WERI-Rb-1 (cell line): ENCODE results near the gene PBX1.

ENCODE experiments used
- DNase-seq: peaks from one replicate; pipeline ENCODE4 v3.0.0-alpha.2; 2020
- H3K27ac ChIP-seq: fragments of 250-450 bp; sonication (Bioruptor Pico); 2 replicates; pipeline ENCODE4 v1.5.1; 2020; ENCODE audit warnings: mild to moderate bottlenecking, moderate library complexity
- H3K27me3 ChIP-seq: fragments of 250-450 bp; sonication (Bioruptor Pico); 2 replicates; pipeline ENCODE4 v1.5.1; 2021; ENCODE audit warnings: mild to moderate bottlenecking, low read depth, moderate library complexity; ENCODE audit not compliant: insufficient read depth, severe bottlenecking
- H3K36me3 ChIP-seq: fragments of 250-450 bp; sonication (Bioruptor Pico); 2 replicates; pipeline ENCODE4 v1.5.1; 2020; ENCODE audit warnings: mild to moderate bottlenecking, moderate library complexity
- H3K4me3 ChIP-seq: 2 replicates; pipeline ENCODE4 v1.5.1; 2011; ENCODE audit warnings: low read depth, mild to moderate bottlenecking, control low read depth, low read length
- H3K9me3 ChIP-seq: fragments of 250-450 bp; sonication (Bioruptor Pico); 2 replicates; pipeline ENCODE4 v1.5.1; 2021; ENCODE audit warnings: mild to moderate bottlenecking, moderate library complexity; ENCODE audit not compliant: severe bottlenecking
- CTCF ChIP-seq: IDR thresholded peaks from 2 replicates; pipeline ENCODE4 v1.5.1; 2011; ENCODE audit warnings: low read depth, mild to moderate bottlenecking, control low read depth, inconsistent platforms, low read length

PBX1 gene

GRCh38 chr1:164631751-164632150 lies 72.8 kb downstream of the PBX1 start:
- no peak for DNase-seq
- no peak overlapping the region for H3K27ac ChIP-seq
- TF ChIP-seq CTCF = no peak

GRCh38 chr1:164633997-164634396 lies 75.0 kb downstream of the PBX1 start:
- no peaks in the 10 kb centered on the region for H3K36me3 ChIP-seq
- TF ChIP-seq CTCF = no peak
- no peak for DNase-seq
- no peak overlapping the region for H3K27ac ChIP-seq
- no peak overlapping the region for H3K4me3 ChIP-seq
- H3K27me3 ChIP-seq = no peaks in the 10 kb centered on the region
- H3K9me3 ChIP-seq = no peaks in the 10 kb centered on the region

More at GRCh38 chr1:164631751-164632150, 72.8 kb downstream of the PBX1 start:
- Histone ChIP-seq H3K27me3 (no peaks in the 10 kb centered on the region), H3K9me3 (no peaks in the 10 kb centered on the region), H3K36me3 (no peaks in the 10 kb centered on the region), H3K4me3 (no peak overlapping the region)

GRCh38 chr1:164635059-164635802 lies 76.2 kb downstream of the PBX1 start:
- DNase-seq = no peak

GRCh38 chr1:164635803-164636731 lies 77.1 kb downstream of the PBX1 start:
- TF ChIP-seq CTCF = no peak
- Histone ChIP-seq H3K4me3 (no peak overlapping the region), H3K27ac (no peak overlapping the region)

More at GRCh38 chr1:164635059-164635802, 76.2 kb downstream of the PBX1 start:
- no peak overlapping the region for H3K27ac ChIP-seq
- no peak for TF ChIP-seq CTCF
- H3K4me3 ChIP-seq = no peak overlapping the region
- H3K27me3 ChIP-seq = no peaks in the 10 kb centered on the region
- no peaks in the 10 kb centered on the region for H3K36me3 ChIP-seq
- no peaks in the 10 kb centered on the region for H3K9me3 ChIP-seq

GRCh38 chr1:164636757-164637156 lies 77.8 kb downstream of the PBX1 start:
- Histone ChIP-seq H3K27ac (no peak overlapping the region), H3K36me3 (no peaks in the 10 kb centered on the region), H3K4me3 (no peak overlapping the region), H3K9me3 (no peaks in the 10 kb centered on the region), H3K27me3 (no peaks in the 10 kb centered on the region)
- DNase-seq = no peak
- no peak for TF ChIP-seq CTCF

More at GRCh38 chr1:164635803-164636731, 77.1 kb downstream of the PBX1 start:
- no peaks in the 10 kb centered on the region for H3K36me3 ChIP-seq
- H3K27me3 ChIP-seq = no peaks in the 10 kb centered on the region
- H3K9me3 ChIP-seq = no peaks in the 10 kb centered on the region
- no peak for DNase-seq
